GM12873 (cell line): ENCODE measurements around the gene MMP25.

Experiments
- CTCF ChIP-seq: IDR thresholded peaks from 2 replicates; pipeline ENCODE4 v1.5.1; 2012; ENCODE audit warnings: low read depth, mild to moderate bottlenecking, moderate library complexity, low read length, control low read depth; ENCODE audit not compliant: insufficient read depth; ENCODE audit errors: missing control alignments

Gene MMP25

DNA sequence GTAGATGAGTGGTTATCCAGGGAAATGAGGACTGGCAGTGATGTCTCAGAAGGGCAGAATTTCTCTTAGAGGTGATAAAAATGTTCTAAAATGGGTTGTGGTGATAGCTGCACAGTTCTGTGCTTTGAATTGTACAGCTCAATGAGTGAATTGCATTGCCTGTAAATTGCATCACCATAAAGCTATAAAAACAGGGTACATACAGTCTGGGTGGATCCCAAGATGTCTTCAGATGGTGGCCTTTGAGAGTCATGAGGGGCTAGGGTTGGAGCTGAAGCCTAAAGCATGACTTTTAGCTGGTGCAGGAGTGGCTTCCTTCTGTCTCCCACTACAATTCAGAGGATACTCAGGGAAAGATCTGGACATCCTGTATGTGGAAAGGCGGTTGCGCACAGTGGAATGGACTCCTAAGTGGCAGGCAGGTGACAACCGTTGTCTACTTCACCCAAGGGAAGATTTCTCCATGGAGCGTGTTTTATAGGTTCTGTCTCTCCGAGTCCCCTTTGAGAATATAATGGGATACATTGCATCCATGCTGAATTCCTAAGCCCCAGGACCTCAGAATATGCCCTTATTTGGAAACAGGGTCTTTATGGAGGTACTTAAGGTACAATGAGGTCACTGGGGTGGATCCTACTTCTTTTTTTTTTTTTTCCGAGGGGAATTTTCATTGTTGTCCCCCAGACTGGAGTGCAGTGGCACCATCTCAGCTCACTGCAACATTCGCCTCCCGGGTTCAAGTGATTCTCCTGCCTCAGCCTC, 17.4 kb downstream of the MMP25 start:
- TF ChIP-seq CTCF, result no peak

- TF ChIP-seq CTCF, result no peak
These were observed 18.8 kb downstream of the MMP25 start, which contains the start of gene IL32 for GRCh38 chr16:3065069-3065741. Gene IL32, plus strand, starts transcription at chr16:3065640. Its CDS starts 172 bp downstream, at chr16:3065812.

GRCh38 chr16:3065742-3066439, 19.5 kb downstream of the MMP25 start:
- TF ChIP-seq CTCF, result no peak

DNA sequence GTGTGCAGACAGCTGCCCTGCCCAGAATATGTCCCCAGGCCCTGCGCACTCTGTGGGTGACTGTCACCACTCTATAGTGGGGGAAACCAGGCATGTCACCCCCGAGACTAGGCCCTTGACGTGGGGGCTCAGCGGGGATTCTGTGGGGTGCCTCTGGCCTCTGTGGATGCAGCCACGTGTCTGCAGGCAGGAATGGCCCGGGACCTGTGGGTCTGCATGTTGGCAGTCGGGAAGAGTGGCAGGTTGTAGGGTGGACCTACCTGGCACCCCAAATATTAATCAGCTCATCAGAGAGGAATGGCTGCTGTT, 20.0 kb downstream of the MMP25 start:
- TF ChIP-seq CTCF, result no peak

- no peak for TF ChIP-seq CTCF
These were observed 22.1 kb downstream of the MMP25 start for GRCh38 chr16:3068487-3068886.

DNA sequence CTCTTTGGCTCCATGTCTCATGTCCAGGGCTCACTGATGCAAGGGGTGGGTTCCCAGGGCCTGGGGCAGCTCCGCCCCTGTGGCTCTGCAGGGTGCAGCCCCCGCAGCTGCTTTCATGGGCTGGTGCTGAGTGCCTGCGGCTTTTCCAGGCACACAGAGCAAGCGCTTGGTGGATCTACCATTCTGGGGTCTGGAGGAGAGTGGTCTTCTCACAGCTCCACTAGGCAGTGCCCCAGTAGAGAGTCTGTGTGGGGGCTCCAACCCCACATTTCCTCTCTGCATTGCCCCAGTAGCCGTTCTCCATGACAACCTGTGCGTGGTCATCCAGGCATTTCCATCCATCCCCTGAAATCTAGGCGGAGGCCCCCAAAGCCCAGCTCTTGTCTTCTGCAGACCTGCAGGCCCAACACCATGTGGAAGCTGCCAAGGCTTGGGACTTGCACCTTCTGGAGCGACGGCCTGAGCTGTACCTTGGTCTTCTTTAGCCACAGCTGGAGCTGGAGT, 24.3 kb downstream of the MMP25 start:
- TF ChIP-seq CTCF, result no peak

DNA sequence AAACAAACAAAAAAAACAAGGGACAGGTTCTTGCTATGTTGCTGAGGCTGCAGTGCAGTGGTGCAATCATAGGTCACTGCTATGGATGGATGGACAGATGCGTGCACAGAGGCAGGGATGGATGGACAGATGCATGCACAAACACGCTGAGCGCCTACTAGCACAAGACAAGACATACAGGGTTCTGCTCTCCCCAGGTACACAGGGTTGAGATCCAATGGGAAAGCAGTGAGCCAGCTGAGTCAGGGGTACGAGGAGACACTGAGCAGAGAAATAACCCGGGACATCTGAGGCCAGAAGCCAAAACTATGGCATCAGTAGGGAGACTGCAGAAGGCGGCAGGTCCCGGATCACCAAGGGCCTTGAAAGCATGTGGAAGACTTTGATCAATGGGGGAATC, 25.3 kb downstream of the MMP25 start:
- no peak for TF ChIP-seq CTCF
